NB4 (cell line): ENCODE measurements around the gene FBXW5.

Source experiments
- DNase-seq: peaks from one replicate; pipeline ENCODE4 v3.0.0; 2010; ENCODE audit warnings: low read depth
- H3K4me3 ChIP-seq: one replicate; pipeline ENCODE4 v1.5.1; 2011; ENCODE audit warnings: mild to moderate bottlenecking, low read depth, low read length, moderate library complexity
- MYC ChIP-seq: IDR thresholded peaks from 2 replicates; pipeline ENCODE4 v1.6.1; 2011; ENCODE audit warnings: low read depth, low read length
- POLR2A ChIP-seq: IDR thresholded peaks from 2 replicates; pipeline ENCODE4 v1.6.1; 2011; ENCODE audit warnings: mild to moderate bottlenecking; ENCODE audit not compliant: insufficient read length; ENCODE audit errors: extremely low read depth
- TF ChIP-seq, protein P1 (sequence below): IDR thresholded peaks from 2 replicates; pipeline ENCODE4 v1.6.1; 2011; ENCODE audit warnings: low read depth, low read length
- TF ChIP-seq, protein P2 (sequence below): IDR thresholded peaks from one replicate; pipeline ENCODE4 v1.5.1; 2012; ENCODE audit warnings: low read depth, low read length

Gene FBXW5

GRCh38 chr9:136969774-136970173, 25.2 kb upstream of the FBXW5 start:
- no peak for DNase-seq
- TF ChIP-seq, protein P1, sequence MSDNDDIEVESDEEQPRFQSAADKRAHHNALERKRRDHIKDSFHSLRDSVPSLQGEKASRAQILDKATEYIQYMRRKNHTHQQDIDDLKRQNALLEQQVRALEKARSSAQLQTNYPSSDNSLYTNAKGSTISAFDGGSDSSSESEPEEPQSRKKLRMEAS, result no peak
- TF ChIP-seq MYC, result no peak
- no peak overlapping the region for H3K4me3 ChIP-seq

DNA sequence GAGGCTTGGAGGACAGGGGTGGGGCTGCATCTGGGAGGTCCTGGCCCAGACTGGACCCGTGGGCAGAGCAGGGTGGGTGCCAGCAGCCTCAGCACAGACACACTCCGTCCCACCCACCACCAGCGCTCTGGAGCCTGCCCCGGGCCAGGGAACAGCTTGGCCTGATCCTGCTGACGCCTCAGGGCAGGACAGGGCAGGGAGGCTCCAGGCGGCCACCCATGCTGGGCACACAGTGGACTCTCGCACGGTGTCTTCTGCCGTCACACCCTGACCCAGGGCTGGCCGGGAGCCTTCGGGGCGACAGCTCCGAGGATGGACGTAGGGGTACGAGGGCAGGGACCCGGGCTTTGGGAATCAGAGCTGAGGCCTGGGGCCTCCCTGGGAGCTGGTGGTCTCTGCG, 24.6 kb upstream of the FBXW5 start:
- no peak overlapping the region for H3K4me3 ChIP-seq
- no peak for DNase-seq
- TF ChIP-seq, protein P1, result no peak
- TF ChIP-seq, protein P2, sequence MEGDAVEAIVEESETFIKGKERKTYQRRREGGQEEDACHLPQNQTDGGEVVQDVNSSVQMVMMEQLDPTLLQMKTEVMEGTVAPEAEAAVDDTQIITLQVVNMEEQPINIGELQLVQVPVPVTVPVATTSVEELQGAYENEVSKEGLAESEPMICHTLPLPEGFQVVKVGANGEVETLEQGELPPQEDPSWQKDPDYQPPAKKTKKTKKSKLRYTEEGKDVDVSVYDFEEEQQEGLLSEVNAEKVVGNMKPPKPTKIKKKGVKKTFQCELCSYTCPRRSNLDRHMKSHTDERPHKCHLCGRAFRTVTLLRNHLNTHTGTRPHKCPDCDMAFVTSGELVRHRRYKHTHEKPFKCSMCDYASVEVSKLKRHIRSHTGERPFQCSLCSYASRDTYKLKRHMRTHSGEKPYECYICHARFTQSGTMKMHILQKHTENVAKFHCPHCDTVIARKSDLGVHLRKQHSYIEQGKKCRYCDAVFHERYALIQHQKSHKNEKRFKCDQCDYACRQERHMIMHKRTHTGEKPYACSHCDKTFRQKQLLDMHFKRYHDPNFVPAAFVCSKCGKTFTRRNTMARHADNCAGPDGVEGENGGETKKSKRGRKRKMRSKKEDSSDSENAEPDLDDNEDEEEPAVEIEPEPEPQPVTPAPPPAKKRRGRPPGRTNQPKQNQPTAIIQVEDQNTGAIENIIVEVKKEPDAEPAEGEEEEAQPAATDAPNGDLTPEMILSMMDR, result no peak
- TF ChIP-seq MYC (no peak), POLR2A (no peak)

GRCh38 chr9:136968333-136969127, 24.0 kb upstream of the FBXW5 start:
- H3K4me3 ChIP-seq, result no peak overlapping the region
- DNase-seq, result no peak

GRCh38 chr9:136965771-136966484, 21.4 kb upstream of the FBXW5 start:
- no peak overlapping the region for H3K4me3 ChIP-seq
- TF ChIP-seq POLR2A (no peak), MYC (no peak)
- TF ChIP-seq, protein P1, result no peak
- TF ChIP-seq, protein P2, result no peak
- no peak for DNase-seq

More at GRCh38 chr9:136968333-136969127, 24.0 kb upstream of the FBXW5 start:
- TF ChIP-seq, protein P1, result no peak
- TF ChIP-seq, protein P2, result no peak
- TF ChIP-seq POLR2A, result no peak
- TF ChIP-seq MYC, result no peak

- no peak overlapping the region for H3K4me3 ChIP-seq
- DNase-seq, result no peak
- TF ChIP-seq, protein P2, result no peak
Measured at GRCh38 chr9:136964833-136965422, 20.4 kb upstream of the FBXW5 start.

DNA sequence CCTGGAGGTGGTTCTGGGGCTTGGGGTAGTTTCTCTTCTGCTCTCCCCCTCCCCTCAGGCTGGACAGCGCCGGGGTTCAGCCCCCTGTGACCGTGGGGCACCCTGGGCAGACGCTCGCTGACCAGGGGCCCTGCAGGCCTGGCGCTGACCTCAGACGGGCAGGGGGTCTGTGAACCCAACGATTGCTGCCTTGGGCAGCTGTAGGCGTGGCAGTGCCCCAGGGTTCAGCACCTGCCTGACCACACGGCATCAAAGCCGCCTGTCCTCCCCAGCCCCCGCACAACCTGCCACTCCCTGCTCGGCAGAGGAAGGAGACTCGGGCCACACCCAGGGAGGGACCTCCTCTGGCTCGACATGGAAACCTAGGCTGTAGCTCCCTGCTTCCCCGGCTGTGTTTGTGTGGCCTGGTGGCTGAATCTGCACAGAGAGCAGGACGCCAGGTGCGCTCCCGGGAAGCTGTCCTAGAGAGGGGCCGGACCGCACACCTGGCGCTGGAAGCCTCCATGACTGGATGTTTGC, 19.7 kb upstream of the FBXW5 start:
- H3K4me3 ChIP-seq, result no peak overlapping the region
- TF ChIP-seq POLR2A (no peak), MYC (no peak)
- TF ChIP-seq, protein P2, result no peak
- TF ChIP-seq, protein P1, result no peak
- no peak for DNase-seq
